NCI-H510A (cell line): Measurements from ENCODE around the gene ADD2.
A peak's percentile ranks its signal among the peaks of the same experiment; 100 is the strongest.
"Not testable (repeated sequence)": the region's sequence is repeated elsewhere in the genome, so short reads cannot be mapped to it uniquely, and the experiment has no call there.

Experiments
- DNase-seq: peaks from one replicate; lab custom pipeline; 2025; lab: John Stamatoyannopoulos, UW

The ADD2 gene

DNA sequence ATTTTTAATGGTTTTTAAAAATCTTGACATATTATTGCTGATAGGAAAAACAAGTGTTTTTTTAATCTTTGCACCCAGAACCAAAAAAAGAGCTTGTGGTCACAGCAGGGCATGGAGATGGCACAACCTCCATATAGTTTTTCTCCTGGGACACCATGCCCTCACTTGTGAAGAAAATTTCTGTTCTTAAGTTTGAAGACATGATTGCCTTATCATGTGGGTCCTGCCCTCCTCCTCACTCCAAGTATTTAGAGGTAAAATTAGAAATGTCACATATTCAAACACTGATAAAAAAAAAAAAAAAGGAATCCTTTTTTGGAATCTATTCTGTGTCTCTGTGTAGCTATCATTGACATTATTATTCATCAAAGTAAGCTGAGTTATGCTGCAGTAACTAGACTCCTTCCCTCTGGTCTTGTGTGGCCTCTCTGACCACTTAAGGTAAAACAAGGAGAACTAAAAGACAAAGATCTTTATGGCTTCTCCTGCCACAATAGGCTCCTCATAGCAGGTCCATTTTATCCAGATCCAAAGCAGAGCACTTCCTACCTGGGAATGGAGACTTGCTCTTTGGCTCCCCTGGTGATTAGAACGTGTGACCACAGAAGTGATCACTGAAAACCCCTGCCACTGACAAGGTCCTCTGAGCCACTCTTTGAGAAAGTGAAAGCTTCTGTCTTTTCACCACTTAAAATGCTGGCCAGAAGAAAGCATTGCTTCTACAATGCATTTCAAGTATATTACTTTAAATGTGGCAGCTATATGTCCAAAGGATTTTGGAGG lies 19.8 kb downstream of the ADD2 start:
- no peak for DNase-seq

DNA sequence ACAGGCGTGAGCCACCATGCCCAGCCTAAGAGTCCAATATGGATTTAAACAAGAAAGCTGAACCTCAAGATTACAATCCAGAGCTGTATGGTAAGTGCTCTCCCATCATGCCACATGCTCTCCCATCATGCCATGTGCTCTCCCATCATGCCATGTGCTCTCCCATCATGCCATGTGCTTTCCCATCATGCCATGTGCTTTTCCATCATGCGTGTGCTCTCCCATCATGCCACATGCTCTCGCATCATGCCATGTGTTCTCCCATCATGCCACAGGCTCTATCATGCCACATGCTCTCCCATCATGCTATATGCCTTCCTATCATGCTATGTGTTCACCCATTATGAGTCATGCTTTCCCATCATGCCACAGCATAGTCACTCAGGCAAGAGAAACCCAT lies 20.7 kb downstream of the ADD2 start:
- DNase-seq, result no peak

DNA sequence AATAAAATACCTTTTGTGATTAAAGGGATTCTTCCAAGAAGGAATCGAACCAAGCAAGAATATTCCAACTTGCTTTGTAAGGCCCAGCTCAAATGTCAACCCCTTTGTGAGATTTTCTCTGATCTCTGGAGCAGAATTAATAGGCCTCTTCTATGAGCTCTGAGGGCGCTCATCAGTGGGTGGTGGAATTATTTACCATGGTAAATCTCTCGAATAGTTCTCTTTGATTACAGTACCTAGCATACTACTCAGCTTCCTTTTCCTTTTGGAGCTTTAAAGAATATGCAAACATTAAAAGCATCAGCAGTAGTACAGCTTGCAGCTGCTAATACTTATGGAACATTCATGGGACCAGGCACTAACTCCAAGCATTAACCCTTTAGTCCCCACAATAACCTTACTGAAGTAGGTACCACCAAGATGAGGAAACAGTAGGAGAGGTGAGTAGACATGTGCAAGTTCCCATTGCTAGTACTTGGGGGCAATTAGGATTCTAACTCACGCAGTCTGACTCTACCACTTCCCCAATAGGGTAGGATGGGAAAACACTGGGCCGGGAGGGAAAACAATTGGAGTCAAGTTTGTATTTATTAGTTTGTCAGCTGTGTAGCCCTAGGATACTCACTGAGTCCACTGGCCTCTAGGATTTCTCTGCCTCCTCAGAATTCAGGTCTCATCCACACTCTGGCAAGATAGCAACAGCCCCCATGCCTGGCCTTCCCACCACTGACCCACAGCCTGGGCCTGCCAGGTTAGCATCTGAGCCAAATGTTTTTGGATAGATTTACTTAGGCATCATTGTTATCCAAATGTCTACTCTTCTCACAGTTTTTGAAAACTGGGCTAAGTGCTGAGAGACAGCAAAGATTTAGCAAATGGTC lies 21.7 kb downstream of the ADD2 start:
- DNase-seq, result peak; percentile 37

DNA sequence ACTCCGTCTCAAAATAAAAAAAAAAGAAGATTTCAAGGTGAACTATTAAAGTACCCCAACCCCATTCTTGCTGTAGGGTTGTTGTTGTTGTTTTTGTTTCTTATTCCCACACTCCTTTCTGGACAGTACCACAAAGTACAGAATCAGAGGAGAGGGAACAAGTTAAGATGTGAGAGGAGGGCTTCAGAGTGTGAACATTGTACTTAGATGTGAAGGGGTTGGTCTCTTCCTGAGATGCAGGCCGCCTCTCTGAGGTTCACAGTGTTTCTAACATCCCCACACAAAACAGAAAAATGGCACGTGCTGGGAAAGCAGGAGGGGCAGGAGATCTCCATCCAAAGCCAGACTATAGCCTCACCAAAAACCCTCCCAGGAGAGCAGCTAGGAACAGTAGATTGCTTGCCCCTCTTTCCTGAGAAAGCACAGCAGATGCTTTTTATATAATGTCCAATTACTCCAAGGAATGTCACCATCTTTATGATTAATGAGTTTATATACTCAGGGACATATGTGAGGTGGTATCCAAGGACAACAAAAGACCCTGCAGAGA lies 22.6 kb downstream of the ADD2 start:
- no peak for DNase-seq

DNA sequence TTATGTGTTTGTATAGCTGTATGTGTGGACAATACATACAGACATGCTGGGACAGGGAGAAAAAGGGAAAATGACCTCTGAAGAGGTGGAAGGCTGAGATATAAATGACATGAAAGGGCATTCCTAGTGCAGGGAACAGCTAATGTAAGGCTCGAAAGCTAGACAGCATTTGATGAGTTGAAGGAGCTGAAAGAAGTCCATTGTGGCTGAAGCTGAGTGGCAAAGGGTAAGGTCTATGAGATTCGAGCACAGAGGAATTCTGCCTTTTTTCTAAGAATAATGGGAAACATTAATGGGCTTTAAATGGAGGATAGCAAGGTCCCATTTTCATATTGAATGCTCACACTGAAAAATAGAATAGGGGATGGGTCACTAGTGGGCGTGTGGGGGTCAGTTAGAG lies 23.6 kb downstream of the ADD2 start:
- no peak for DNase-seq

DNA sequence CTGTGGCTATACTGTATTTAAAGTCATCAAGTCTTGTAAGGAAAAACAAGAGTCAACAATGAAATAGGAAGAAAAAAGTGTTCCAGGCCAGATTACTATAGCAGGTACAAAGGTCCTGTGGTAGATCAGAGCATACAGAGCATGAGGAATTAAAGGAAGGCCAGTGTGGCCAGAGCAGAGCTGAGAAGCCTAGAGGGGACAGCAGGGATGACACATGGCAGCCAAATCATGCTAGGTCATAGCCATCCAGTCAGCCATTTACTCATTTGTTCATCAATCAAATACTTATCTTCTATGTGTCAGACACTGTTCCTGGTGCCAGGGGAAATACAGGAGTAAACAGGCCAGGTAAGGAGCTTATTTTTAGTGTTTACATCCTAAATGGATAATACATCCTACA lies 24.3 kb downstream of the ADD2 start:
- no peak for DNase-seq

DNA sequence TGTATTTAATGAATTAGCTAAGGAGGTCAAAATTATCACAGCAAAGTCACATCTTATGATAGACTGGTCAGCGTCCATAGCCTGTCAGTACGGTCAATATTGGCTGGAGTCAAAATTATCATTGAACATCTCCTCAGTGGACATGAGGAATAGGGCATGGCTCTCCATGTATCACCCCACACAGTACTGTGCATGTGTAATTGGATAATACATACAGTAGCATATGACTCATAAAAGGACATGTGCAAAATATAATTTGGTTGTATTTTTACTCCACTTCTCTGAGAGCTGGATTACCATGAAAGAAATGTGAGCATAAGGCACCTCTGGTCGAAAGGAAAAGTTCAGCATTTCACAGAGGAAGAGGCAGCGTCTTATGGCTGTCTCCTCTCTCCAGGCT lies 24.9 kb downstream of the ADD2 start:
- no peak for DNase-seq

DNA sequence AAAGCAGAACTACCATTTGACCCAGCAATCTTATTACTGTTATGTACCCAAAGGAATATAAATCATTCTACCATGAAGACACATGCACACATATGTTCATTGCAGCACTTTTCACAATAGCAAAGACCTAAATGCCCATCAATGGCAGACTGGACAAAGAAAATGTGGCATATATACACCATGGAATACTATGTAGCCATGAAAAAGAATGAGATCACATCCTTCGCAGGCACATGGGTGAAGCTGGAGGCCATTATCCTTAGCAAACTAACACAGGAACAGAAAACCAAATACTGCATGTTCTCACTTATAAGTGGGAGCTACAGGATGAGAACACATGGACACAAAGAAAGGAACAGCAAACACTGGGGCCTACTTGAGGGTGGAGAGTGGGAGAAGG lies 28.5 kb downstream of the ADD2 start:
- DNase-seq, result not testable (repeated sequence)

DNA sequence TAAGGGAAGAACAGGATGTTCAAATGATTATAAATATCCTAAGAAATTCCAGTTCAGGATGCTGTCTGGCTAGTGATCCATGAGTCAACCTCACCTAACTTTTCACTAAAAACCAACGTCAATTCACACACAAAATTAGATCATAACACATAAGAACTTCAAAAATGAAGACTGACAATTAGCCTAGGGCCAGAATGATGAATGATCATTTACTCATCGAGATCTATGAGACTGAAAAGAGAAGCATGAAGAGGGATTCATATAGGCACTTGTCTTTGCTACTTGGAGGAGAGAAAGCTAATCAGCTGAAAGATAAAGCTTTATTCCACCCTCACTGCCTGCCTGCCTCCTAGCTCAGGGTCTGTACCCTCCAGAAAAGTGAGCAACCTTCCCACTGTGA lies 29.8 kb downstream of the ADD2 start:
- no peak for DNase-seq

DNA sequence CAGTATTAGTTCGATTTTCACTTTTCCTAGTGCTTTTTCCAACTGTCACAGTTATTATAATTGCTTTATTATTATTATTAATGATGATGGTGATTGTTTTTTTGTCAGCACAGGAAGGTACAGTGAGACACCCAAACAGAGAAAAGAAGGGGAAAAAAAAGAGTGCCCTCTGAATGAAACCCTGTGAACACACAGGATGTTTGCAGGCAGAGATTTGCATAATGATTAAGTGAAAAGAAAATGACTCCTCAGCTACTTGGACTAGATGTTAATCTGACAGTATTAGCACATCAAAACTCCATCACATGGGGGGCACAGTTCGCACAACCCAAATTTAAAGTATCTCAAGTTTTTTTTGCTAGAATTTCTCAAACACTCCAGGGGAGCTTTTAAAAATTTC lies 32.9 kb downstream of the ADD2 start:
- DNase-seq, result no peak

DNA sequence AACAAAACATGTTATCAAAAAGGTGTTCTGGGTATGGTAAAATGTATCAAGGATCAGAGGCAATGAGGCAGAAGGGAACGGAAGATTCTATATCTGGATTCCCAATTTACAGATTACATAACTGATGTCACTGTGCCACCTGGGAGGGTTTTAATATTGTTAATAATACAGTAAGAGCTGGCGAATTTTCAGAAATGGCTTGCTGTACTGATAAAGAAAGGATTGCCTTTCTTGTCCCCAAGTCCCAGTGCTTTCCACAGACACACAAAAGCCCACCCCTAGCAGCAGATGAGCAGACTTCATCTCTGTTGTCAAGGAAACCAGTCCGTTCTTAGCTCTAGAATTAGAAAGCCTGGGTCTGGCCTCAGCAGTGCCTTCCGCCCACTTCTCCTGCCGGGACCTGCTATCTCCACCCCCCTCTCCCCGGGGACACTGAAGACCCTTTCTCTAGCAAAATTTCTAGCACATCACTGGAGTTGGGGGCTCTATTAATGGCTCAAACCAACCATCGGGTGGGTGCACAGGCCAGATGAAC lies 34.3 kb downstream of the ADD2 start:
- no peak for DNase-seq

DNA sequence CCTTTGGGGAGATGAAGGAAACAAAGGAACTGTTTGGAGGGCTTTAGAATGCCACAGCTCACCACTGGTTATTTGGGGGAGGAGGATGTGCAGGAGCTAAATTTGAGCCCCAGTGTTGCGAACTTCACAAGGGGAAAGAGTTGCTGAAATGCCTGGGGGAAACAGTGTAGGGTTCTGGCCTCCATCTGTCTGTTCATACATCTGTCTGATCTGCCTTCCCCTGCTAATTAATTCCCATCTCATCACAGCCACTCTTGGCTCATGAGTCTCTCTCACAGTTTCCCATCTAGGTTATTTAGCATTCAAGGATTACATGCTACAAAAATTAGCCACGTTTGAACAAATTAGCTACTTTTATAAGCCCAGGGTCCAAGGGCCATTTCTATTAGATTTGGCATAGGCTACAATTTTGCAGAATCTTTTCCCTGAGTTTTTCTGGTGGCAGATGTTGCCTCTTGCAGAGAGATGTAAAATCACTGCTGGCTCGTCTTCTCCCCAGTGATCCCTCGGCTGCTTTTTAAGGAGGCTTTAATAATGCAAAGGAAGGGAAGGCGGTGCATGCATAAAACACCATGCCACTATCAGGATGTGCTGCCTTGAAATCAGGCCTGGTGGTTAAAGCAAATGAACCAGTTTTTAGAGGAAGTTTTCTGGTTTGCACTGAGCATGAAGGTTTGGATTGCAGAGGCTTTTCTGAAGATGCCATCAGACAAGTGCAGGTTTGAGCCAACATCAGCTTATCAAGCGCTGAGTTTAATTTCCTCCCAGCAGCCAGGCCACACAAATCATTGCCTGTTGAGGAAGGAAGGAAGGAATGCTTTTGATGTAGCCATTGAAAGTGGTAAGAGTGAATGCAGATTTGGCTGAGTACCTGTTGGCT lies 35.0 kb downstream of the ADD2 start:
- DNase-seq, result no peak

DNA sequence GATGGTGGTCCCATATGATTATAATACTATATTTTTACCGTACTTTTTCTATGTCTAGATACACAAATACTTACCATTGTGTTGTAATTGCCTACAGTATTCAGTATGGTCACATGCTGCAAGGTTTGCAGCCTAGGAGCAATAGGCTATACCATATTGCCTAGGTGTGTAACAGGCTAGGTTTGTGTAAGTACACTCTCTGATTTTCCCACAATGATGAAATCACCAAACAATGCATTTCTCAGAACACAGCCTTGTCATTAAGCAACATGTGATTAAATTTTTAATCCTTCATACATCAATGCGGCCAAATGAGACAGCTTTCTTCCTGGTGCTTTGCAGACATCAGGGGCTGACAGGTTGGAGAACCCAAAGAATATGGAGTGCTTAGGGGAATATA lies 37.3 kb downstream of the ADD2 start:
- DNase-seq, result no peak

DNA sequence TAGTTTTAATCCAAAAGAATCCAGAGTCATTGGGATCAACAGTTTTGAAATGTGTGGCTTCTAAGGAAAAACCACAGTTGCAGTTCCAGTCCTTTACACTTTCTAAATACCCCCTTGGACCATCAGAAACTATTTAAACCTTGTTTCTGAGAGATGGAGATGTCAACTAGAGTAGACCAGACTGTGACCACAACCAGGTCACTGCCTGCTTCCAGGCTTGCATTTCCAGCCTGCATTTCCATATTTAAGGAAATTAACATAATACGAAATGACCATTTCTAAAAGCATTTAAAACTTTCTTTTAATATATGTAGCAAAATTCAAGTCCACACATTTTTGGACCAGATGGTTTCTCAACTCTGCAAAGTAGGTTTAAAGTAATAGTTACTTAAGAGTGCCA lies 38.4 kb downstream of the ADD2 start:
- DNase-seq, result no peak

DNA sequence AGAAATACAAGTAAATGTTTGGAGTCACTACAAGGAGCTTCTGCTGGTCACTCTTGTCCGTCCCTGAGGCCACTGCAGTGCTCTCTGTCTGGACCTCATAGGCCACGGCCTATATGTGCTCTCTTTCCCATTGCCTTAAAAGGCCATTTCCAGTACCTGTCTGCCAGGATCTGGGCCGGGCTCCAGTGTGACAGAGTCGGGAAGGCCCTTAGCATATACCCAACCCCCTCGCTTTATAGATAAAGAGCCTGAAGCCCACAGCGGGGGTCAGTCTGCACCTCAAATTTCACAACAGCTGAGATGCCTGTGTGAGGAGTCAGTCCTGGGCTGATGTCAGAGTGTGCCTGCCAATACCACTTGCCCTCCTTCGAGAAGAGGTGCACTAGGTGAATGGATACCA lies 39.9 kb downstream of the ADD2 start:
- no peak for DNase-seq

DNA sequence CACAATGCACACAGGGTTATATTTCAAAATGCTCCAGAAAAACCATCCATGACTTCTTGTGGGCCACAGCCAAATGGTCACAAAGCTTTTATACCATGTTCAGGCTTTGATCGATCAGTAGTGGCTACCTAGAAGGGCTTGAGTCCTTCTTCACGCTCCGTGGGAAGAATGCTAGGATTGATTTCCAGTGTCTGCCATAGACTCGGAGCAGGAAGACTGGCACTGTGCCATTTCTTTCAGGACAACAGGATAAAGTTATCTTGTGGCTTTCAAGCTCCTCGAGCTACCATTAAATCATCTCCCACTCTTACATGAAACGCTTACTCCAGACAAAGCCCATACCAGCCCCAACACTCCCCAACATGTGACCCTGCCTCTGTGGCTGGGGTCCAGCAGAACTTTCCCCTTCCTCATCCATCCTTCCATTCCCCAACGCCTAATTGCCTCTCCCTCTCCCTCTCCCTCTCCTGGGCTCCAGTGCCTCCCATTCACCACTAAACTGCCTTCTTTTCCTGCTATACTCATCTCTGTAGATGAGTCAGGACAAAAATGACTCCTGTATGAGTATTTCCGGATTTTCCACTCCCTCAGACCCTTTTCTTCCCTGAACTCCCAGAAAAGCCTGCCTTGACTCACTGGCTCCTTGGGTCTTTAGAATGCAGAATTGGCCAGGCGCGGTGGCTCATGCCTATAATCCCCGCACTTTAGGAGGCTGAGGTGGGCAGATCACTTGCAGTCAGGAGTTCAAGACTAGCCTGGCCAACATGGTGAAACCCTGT lies 40.9 kb downstream of the ADD2 start:
- no peak for DNase-seq

DNA sequence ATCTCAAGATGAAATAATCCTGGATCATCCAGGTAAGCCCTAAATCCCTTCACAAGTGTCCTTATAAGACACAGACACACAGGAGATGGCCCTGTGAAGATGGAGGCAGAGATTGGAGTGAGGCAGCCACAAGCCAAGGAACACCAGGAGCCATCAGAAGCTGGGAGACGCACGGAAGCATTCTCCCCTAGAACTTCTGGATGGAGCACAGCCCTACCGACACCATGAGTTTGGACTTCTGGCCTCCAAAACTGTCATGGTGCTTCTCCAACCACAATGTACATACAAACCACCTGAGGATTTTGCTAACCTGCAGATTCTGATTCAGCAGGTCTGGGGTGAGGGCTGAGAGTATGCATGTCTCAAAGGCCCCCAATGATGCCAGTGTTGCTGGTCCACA lies 42.5 kb downstream of the ADD2 start:
- DNase-seq, result no peak

DNA sequence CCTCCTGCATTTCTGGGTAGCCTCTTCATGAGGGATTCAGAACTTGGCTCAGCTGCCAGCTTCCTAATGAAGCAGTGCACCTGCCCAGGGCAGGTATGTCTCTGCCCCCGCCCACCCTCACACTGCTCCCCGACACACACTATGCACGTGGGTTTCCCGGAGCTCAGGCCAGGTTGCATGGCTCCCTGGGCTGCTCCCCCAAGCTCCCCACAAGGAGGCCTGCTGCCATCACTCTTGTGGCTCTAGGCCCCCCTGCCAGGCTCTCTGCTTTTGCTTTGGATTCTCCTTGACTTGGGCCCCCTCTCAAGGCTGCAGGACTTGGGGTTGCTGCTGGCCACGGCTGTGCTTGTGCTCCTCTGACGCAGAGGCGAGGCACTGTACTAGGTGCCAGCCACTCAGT lies 43.6 kb downstream of the ADD2 start:
- no peak for DNase-seq

DNA sequence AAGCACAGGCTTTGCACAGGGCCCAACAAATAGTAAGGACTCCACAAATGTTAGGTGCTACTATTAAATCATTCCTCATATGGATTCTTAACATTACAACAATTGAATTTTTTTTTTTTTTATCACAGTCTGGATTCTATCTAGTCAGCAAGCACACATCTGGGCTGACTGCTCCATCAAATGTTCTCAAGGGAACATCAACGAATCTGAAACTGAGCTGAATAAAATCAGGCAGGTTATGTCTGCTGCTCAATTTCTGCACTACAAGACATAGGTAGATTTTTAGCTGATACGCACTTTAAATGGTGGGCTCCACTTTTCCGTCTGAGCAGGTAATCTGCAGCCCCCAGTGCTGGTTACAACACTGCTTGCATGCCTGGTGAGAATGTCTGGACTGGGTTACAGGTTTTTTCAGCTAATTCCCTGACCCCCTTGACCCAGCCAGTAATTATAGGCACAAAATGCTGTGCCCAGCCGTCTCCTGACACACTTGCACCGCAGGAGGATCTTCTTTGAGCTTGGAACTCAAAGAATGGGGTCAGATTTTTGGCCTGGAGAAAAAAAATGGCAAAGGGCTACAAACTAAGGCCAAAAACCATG lies 44.6 kb downstream of the ADD2 start:
- DNase-seq, result no peak

DNA sequence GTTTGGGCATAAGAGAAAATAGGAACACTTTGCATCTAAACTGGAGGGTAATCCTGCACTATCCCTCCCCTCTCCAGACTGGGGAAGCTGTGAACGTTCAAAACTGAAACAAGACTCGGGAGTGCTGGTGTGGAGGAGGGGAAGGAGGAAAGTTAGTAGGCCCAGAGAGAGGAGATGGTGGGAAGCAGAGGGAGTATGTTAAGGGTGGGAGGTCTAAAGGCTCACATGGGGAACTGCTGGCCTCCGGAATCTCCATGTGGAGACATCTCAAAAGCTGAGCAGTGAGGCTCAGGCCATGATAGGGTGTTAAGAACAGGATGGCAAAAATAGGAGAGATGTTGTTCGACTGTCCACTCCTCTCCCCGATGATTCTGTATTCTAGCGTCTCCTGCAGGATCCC lies 47.9 kb downstream of the ADD2 start:
- no peak for DNase-seq

DNA sequence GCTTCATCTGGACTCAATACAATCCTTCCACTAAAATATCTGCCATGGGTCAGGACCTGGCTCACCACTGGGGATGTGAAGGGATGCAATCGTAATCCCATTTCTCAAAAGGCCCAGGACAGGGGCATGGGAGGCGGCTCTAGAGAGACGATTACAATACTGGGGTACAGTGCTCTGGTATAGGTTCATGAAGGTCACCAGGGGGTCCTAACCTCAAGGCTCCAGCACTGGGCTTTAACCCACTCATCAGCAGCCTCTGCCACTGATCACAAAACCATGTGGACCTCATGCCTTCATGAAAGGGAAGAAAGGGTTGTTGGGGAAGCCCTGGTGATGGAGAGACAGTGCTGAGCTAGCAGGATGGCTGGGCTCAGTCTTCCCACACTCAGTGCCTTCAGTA lies 48.8 kb downstream of the ADD2 start:
- DNase-seq, result no peak
